ENCODE results near the gene FOXJ1. TPM values are rescaled to one million over a fixed set of nuclear protein-coding genes. Genes with fewer than 3 reads are reported as not detected.

FOXJ1 gene
- polyA plus RNA-seq, 4 donors: 0.22 to 0.84 (median 0.63) TPM; not detected in 1

DNA sequence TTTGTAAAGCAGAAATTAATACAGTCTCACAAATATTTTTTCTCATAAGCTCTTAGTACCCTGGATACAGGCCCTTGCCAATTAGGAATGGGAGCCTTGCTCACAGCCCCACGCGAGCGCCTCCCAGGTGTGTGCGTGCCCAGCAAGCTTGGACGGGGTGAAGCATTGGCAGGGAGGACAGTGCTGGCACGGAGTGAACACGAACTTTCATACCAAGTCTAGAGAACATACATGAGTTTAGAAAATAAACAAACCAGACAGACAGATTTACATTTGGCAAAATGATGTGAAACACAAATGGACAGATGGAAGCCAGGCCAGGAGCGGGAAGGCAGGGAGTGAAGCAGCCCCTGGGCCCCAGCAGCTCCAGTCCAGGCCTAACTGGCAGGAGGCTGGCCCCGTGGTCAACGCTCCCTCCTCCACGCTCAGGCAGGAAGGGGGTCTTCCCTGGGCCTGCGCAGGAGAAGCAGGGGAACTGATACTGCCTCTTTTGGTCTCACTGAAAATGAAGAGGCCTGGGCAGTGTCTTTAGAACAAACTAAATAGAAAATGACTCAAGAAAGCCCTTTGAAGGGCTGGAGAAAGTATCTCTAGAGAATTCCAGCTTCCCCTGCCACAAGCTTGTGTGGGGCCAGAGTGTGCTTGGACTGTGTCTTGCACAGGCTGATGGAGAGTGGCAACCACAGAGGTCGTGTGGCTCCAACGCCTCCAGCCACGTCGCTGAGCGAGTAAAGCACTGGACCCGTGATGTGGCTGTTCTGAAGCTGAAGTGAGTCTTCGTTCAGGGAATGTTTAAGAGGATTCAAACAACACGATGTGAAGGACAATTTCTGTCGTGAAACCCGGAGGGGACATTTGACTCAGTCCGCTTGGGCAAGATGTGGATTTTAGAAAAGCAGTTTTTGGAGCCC, 9.9 kb upstream of the FOXJ1 start:
- H3K4me3 ChIP-seq (ENCODE audit: low read depth in 1 of 3, low read length in 3 of 3): no peak overlapping the region
- H3K4me1 ChIP-seq (ENCODE audit: control insufficient read depth in 3 of 3, insufficient read depth in 2 of 3, low read depth in 1 of 3, low read length in 2 of 3): no peaks in the 10 kb centered on the region
- WGBS, 3 donors: 84 to 91% (median 90%) methylated on average over 23 of the region's 23 CpGs
- peak overlapping the region in 1 of 3 donors; percentile 33 for H3K27ac ChIP-seq (ENCODE audit: low read depth in 1 of 3, low read length in 2 of 3)
- no peak for DNase-seq
- no peak for FAIRE-seq
- H3K27me3 ChIP-seq (ENCODE audit: control insufficient read depth in 3 of 3, insufficient read depth in 3 of 3, low read length in 3 of 3): no peaks in the 10 kb centered on the region
- H3K36me3 ChIP-seq (ENCODE audit: control insufficient read depth in 3 of 3, insufficient read depth in 2 of 3, low read depth in 1 of 3, low read length in 3 of 3): peaks cover 4 to 56% (median 22%) of the 10 kb centered on the region in 3 donors
- no peaks in the 10 kb centered on the region for H3K9me3 ChIP-seq (ENCODE audit: control insufficient read depth in 2 of 2, insufficient read depth in 1 of 2, low read depth in 1 of 2, low read length in 1 of 2)

DNA sequence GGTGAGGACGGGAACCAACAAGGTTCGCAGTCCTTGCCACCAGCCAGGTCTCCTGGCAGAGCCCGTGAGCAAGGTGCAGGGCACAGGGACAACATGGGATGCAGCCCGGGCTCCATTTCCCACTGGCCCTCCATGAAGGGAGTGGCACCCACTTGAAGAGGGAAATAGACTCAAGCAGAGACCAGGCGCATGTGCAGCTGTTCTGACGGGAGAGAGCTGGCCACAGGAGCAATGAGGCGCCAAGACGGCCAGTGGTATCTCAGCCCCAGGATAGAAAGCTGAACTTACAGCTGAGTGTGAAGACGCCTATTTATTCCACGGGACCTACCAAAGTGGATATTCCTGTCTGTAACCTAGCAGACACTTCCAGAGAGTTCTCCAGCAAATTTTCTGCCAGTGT, 8.2 kb upstream of the FOXJ1 start:
- Histone ChIP-seq H3K4me1 (ENCODE audit: control insufficient read depth in 3 of 3, insufficient read depth in 2 of 3, low read depth in 1 of 3, low read length in 2 of 3) (no peaks in the 10 kb centered on the region), H3K4me3 (ENCODE audit: low read depth in 1 of 3, low read length in 3 of 3) (no peak overlapping the region), H3K9me3 (ENCODE audit: control insufficient read depth in 2 of 2, insufficient read depth in 1 of 2, low read depth in 1 of 2, low read length in 1 of 2) (no peaks in the 10 kb centered on the region), H3K27ac (ENCODE audit: low read depth in 1 of 3, low read length in 2 of 3) (no peak overlapping the region), H3K36me3 (ENCODE audit: control insufficient read depth in 3 of 3, insufficient read depth in 2 of 3, low read depth in 1 of 3, low read length in 3 of 3) (peaks cover 4 to 52% (median 17%) of the 10 kb centered on the region in 3 donors), H3K27me3 (ENCODE audit: control insufficient read depth in 3 of 3, insufficient read depth in 3 of 3, low read length in 3 of 3) (no peaks in the 10 kb centered on the region)
- DNase-seq: no peak
- no peak for FAIRE-seq
- WGBS, 3 donors: 92 to 96% (median 94%) methylated on average over 10 of the region's 10 CpGs

DNA sequence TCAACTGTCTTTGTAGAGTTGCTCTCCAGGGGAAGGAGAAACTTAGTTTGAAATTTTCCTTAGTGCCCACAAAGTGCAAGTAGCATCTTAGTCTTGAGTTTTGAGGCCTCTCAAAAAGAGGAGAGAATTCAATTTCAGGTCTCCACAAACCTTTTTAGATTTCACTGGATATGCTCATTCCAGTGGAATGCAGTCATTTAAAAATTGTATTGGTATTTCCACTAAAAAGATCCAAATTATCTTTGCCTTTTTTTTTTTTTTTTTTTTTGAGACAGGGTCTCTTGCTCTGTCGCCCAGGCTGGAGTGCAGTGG, 6.9 kb upstream of the FOXJ1 start:
- H3K36me3 ChIP-seq (ENCODE audit: control insufficient read depth in 3 of 3, insufficient read depth in 2 of 3, low read depth in 1 of 3, low read length in 3 of 3): peaks cover 4 to 46% (median 14%) of the 10 kb centered on the region in 3 donors
- FAIRE-seq (no peak), DNase-seq (no peak)
- no peak overlapping the region for H3K27ac ChIP-seq (ENCODE audit: low read depth in 1 of 3, low read length in 2 of 3)
- H3K4me3 ChIP-seq (ENCODE audit: low read depth in 1 of 3, low read length in 3 of 3): no peak overlapping the region
- 92 to 96% (median 94%) methylated on average over 1 of the region's 1 CpG for WGBS, 3 donors
- H3K9me3 ChIP-seq (ENCODE audit: control insufficient read depth in 2 of 2, insufficient read depth in 1 of 2, low read depth in 1 of 2, low read length in 1 of 2): no peaks in the 10 kb centered on the region
- H3K4me1 ChIP-seq (ENCODE audit: control insufficient read depth in 3 of 3, insufficient read depth in 2 of 3, low read depth in 1 of 3, low read length in 2 of 3): peaks cover 0 to 7% (median 0%) of the 10 kb centered on the region in 3 donors
- H3K27me3 ChIP-seq (ENCODE audit: control insufficient read depth in 3 of 3, insufficient read depth in 3 of 3, low read length in 3 of 3): no peaks in the 10 kb centered on the region

- Histone ChIP-seq H3K4me3 (ENCODE audit: low read depth in 1 of 3, low read length in 3 of 3) (no peak overlapping the region), H3K4me1 (ENCODE audit: control insufficient read depth in 3 of 3, insufficient read depth in 2 of 3, low read depth in 1 of 3, low read length in 2 of 3) (peaks cover 0 to 7% (median 0%) of the 10 kb centered on the region in 3 donors), H3K27ac (ENCODE audit: low read depth in 1 of 3, low read length in 2 of 3) (no peak overlapping the region), H3K9me3 (ENCODE audit: control insufficient read depth in 2 of 2, insufficient read depth in 1 of 2, low read depth in 1 of 2, low read length in 1 of 2) (no peaks in the 10 kb centered on the region), H3K27me3 (ENCODE audit: control insufficient read depth in 3 of 3, insufficient read depth in 3 of 3, low read length in 3 of 3) (no peaks in the 10 kb centered on the region), H3K36me3 (ENCODE audit: control insufficient read depth in 3 of 3, insufficient read depth in 2 of 3, low read depth in 1 of 3, low read length in 3 of 3) (peaks cover 4 to 46% (median 13%) of the 10 kb centered on the region in 3 donors)
- 85 to 88% (median 86%) methylated on average over 13 of the region's 13 CpGs for WGBS, 3 donors
- no peak for DNase-seq
- FAIRE-seq: no peak
Observed at GRCh38 chr17:76147211-76148014, 6.4 kb upstream of the FOXJ1 start.

DNA sequence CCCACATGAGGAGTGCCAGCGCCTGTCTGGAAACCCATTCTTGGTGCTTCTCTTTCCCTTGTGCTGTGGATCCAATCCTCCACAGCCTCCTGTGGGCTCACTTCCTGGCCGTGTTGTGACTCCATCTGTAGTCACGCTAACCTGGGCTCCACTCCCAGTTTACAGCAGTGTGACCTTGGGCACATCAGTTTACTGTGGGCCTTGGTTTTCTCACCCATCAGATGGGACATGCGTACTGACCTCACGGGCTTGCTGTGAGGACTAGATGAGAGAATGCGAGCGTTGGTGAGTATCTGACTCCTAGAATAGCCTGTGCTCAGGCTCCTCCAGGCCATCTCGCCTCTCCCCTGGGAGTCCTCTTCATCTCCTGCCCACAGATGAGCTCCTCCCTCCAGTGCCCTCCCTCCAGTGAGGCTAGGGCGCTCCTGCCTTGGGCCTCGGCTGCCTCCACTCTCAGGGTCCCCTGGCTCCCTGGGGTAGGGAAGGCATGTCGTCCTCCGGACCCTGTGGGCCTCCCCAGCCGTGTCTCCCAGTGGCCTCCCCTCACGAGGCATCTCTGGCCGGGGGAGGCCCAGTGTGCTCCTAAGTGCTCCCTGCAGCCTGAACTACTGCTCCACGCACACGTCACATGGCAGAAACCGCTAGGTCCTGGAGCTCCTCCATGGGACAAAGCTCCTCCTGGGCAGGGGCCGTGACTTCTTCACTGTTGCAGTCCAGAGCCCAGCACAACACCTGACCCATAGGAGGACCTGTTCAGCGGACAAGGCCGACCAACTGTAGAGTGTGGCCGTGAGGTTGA, 5.2 kb upstream of the FOXJ1 start:
- no peaks in the 10 kb centered on the region for H3K9me3 ChIP-seq (ENCODE audit: control insufficient read depth in 2 of 2, insufficient read depth in 1 of 2, low read depth in 1 of 2, low read length in 1 of 2)
- WGBS, 3 donors: 88 to 92% (median 91%) methylated on average over 22 of the region's 22 CpGs
- FAIRE-seq (no peak), DNase-seq (no peak)
- H3K4me3 ChIP-seq (ENCODE audit: low read depth in 1 of 3, low read length in 3 of 3): no peak overlapping the region
- peaks cover 0 to 17% (median 0%) of the 10 kb centered on the region in 3 donors for H3K4me1 ChIP-seq (ENCODE audit: control insufficient read depth in 3 of 3, insufficient read depth in 2 of 3, low read depth in 1 of 3, low read length in 2 of 3)
- H3K27ac ChIP-seq (ENCODE audit: low read depth in 1 of 3, low read length in 2 of 3): peak overlapping the region; percentile 40 to 86 (median 63)
- peaks cover 0 to 36% (median 6%) of the 10 kb centered on the region in 3 donors for H3K36me3 ChIP-seq (ENCODE audit: control insufficient read depth in 3 of 3, insufficient read depth in 2 of 3, low read depth in 1 of 3, low read length in 3 of 3)
- peaks cover 0 to 5% (median 0%) of the 10 kb centered on the region in 3 donors for H3K27me3 ChIP-seq (ENCODE audit: control insufficient read depth in 3 of 3, insufficient read depth in 3 of 3, low read length in 3 of 3)

DNA sequence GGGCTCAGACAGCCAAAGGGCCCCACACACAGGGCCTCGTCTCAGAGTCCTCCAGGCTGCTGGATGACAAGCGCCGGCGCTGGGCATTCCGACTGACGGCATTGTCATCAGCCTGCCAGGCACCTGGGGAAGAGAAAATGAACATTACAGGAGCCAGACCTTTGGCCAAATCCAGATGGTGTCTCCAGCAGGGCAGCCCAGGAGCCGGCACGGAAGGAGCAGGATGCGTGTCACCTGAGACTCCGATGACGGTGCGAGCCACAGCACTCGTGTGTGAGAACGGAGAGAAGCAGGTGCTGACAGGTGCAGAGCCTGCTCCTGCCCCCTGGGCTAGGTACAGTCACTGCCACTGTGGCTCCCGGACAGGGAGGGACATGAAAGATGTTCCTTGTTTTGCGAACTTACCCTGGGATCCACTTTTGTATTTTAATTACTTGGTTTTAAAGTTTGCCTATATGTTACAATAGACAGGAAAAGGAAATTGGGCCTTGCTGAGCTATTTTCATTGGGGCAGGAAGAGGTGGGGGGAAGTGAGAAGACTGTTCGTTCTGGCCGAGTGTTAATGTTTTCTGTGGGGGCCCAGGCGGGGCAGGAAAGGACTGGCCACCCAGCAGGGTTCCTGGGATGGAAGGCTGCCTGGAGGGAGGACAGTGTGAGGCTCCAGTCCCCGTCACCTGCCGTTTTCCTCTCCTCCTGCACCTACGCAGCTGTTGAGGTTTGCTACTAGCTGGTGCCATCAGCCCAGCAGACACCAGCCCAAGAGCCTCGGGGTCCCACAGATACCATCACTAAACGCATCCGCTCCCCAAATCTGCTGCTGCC, 4.4 kb upstream of the FOXJ1 start:
- H3K4me1 ChIP-seq (ENCODE audit: control insufficient read depth in 3 of 3, insufficient read depth in 2 of 3, low read depth in 1 of 3, low read length in 2 of 3): peaks cover 0 to 24% (median 2%) of the 10 kb centered on the region in 3 donors
- H3K27ac ChIP-seq (ENCODE audit: low read depth in 1 of 3, low read length in 2 of 3): peak overlapping the region; percentile 40 to 86 (median 63)
- 66 to 84% (median 74%) methylated on average over 25 of the region's 25 CpGs for WGBS, 3 donors
- FAIRE-seq: no peak
- peaks cover 0 to 28% (median 3%) of the 10 kb centered on the region in 3 donors for H3K36me3 ChIP-seq (ENCODE audit: control insufficient read depth in 3 of 3, insufficient read depth in 2 of 3, low read depth in 1 of 3, low read length in 3 of 3)
- DNase-seq: peak in 1 of 2 donors; percentile 32
- no peaks in the 10 kb centered on the region for H3K9me3 ChIP-seq (ENCODE audit: control insufficient read depth in 2 of 2, insufficient read depth in 1 of 2, low read depth in 1 of 2, low read length in 1 of 2)
- H3K4me3 ChIP-seq (ENCODE audit: low read depth in 1 of 3, low read length in 3 of 3): no peak overlapping the region
- peaks cover 0 to 13% (median under 1%) of the 10 kb centered on the region in 3 donors for H3K27me3 ChIP-seq (ENCODE audit: control insufficient read depth in 3 of 3, insufficient read depth in 3 of 3, low read length in 3 of 3)

DNA sequence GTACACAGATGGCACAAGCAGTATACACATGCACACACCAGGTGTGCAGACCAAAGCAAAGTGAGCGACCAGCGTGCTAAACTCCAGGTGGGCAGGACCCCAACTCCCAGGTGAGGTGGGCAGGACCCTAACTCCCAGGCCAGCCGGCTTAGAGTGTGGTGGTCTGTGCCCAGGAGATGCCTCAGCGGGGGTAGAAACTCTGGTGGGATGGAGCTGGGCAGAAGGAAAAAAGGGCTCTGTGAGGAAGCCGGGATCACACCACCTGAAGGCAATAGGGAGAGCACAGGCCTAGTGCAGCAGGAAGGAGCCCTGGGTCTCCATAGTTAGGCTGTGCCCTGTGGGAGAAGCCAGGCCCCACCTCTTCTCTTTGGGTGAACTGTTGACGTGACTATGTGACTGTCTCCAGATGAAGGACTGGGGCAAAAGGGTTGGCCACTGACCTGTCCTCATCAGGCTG, 1.6 kb upstream of the FOXJ1 start:
- Histone ChIP-seq H3K9me3 (ENCODE audit: control insufficient read depth in 2 of 2, insufficient read depth in 1 of 2, low read depth in 1 of 2, low read length in 1 of 2) (no peaks in the 10 kb centered on the region), H3K36me3 (ENCODE audit: control insufficient read depth in 3 of 3, insufficient read depth in 2 of 3, low read depth in 1 of 3, low read length in 3 of 3) (peaks cover 0 to 25% (median 3%) of the 10 kb centered on the region in 3 donors), H3K27me3 (ENCODE audit: control insufficient read depth in 3 of 3, insufficient read depth in 3 of 3, low read length in 3 of 3) (peaks cover 3 to 38% (median 13%) of the 10 kb centered on the region in 3 donors), H3K4me3 (ENCODE audit: low read depth in 1 of 3, low read length in 3 of 3) (no peak overlapping the region), H3K4me1 (ENCODE audit: control insufficient read depth in 3 of 3, insufficient read depth in 2 of 3, low read depth in 1 of 3, low read length in 2 of 3) (peaks cover 0 to 39% (median 2%) of the 10 kb centered on the region in 3 donors), H3K27ac (ENCODE audit: low read depth in 1 of 3, low read length in 2 of 3) (no peak overlapping the region)
- WGBS, 3 donors: 91 to 94% (median 93%) methylated on average over 6 of the region's 6 CpGs
- FAIRE-seq (no peak), DNase-seq (no peak)
